ENCODE data around the gene ADAP1. TPM values are rescaled to one million over a fixed set of nuclear protein-coding genes. Genes with fewer than 3 reads are reported as not detected.
"Not testable (repeated sequence)": the region's sequence is repeated elsewhere in the genome, so short reads cannot be mapped to it uniquely, and the experiment has no call there.

The ADAP1 gene
- total RNA-seq, 1 experiment from 2014 or later = 3.1 TPM

GRCh38 chr7:925601-926000, 28.9 kb downstream of the ADAP1 start:
- Histone ChIP-seq H3K27me3 (ENCODE audit: control insufficient read depth, insufficient read depth, low read length) (no peaks in the 10 kb centered on the region), H3K4me1 (ENCODE audit: control insufficient read depth, insufficient read depth, low read length) (peaks cover 28% of the 10 kb centered on the region), H3K9me3 (ENCODE audit: control insufficient read depth, insufficient read depth, low read depth, low read length) (no peaks in the 10 kb centered on the region), H3K27ac (ENCODE audit: low read length) (no peak overlapping the region), H3K36me3 (ENCODE audit: control insufficient read depth, insufficient read depth, low read length) (no peaks in the 10 kb centered on the region), H3K4me3 (ENCODE audit: low read depth in 2 of 2, low read length in 2 of 2) (no peak overlapping the region)
- ATAC-seq = no peak
- in situ Hi-C loops (cut with HindIII; ENCODE audit: low pct_unique_long_range_greater_than_20kb, low sequenced_read_pairs) (no loop called here), intact Hi-C loops (cut with micrococcal nuclease; ENCODE audit: unreplicated experiment) (no loop called here)
- ChIA-PET CTCF (no interaction called here), POLR2A (no interaction called here)
- no peak for DNase-seq (ENCODE audit: low read depth, low spot score)
- TF ChIP-seq TCF7L2 (IDR thresholded peaks at IDR 0.05; ENCODE audit: low read depth, low read length) (no peak), POLR2AphosphoS5 (IDR thresholded peaks at IDR 0.05; ENCODE audit: low read depth, low read length) (no peak), SIN3A (IDR thresholded peaks at IDR 0.05; ENCODE audit: borderline replicate concordance, insufficient read depth, low read depth, low read length) (no peak), REST (IDR thresholded peaks at IDR 0.05; ENCODE audit: insufficient read depth in 1 of 2, low read depth in 2 of 2, low read length in 1 of 2) (no peak), CTCF (IDR thresholded peaks at IDR 0.05) (no peak)
- BruUV-seq (replicated peaks) = no TSS peak

- intact Hi-C loops (cut with micrococcal nuclease; ENCODE audit: unreplicated experiment) (no loop called here), in situ Hi-C loops (cut with HindIII; ENCODE audit: low pct_unique_long_range_greater_than_20kb, low sequenced_read_pairs) (no loop called here)
- Histone ChIP-seq H3K27ac (ENCODE audit: low read length) (peak overlapping the region; percentile 7; the same call in 1 of the 2 replicates), H3K9me3 (ENCODE audit: control insufficient read depth, insufficient read depth, low read depth, low read length) (no peaks in the 10 kb centered on the region), H3K4me3 (ENCODE audit: low read depth in 2 of 2, low read length in 2 of 2) (no peak overlapping the region), H3K4me1 (ENCODE audit: control insufficient read depth, insufficient read depth, low read length) (peaks cover 28% of the 10 kb centered on the region), H3K36me3 (ENCODE audit: control insufficient read depth, insufficient read depth, low read length) (no peaks in the 10 kb centered on the region), H3K27me3 (ENCODE audit: control insufficient read depth, insufficient read depth, low read length) (no peaks in the 10 kb centered on the region)
- no TSS peak for BruUV-seq (replicated peaks)
- TF ChIP-seq TCF7L2 (IDR thresholded peaks at IDR 0.05; ENCODE audit: low read depth, low read length) (no peak), REST (IDR thresholded peaks at IDR 0.05; ENCODE audit: insufficient read depth in 1 of 2, low read depth in 2 of 2, low read length in 1 of 2) (no peak), CTCF (IDR thresholded peaks at IDR 0.05) (no peak), SIN3A (IDR thresholded peaks at IDR 0.05; ENCODE audit: borderline replicate concordance, insufficient read depth, low read depth, low read length) (no peak), POLR2AphosphoS5 (IDR thresholded peaks at IDR 0.05; ENCODE audit: low read depth, low read length) (no peak)
- DNase-seq (ENCODE audit: low read depth, low spot score) = no peak
- POLR2A ChIA-PET = no interaction called here
- ATAC-seq = 0 out of 2 replicates have a peak, but pooled peaks have one; percentile 8
- CTCF ChIA-PET = no interaction called here
Measured at GRCh38 chr7:924541-925231, 29.8 kb downstream of the ADAP1 start.

- peaks cover 28% of the 10 kb centered on the region for H3K4me1 ChIP-seq (ENCODE audit: control insufficient read depth, insufficient read depth, low read length)
- H3K27ac ChIP-seq (ENCODE audit: low read length); intact Hi-C loops (cut with micrococcal nuclease; ENCODE audit: unreplicated experiment); H3K4me3 ChIP-seq (ENCODE audit: low read depth in 2 of 2, low read length in 2 of 2); H3K27me3 ChIP-seq (ENCODE audit: control insufficient read depth, insufficient read depth, low read length); ATAC-seq; H3K9me3 ChIP-seq (ENCODE audit: control insufficient read depth, insufficient read depth, low read depth, low read length); BruUV-seq (replicated peaks); DNase-seq (ENCODE audit: low read depth, low spot score); in situ Hi-C loops (cut with HindIII; ENCODE audit: low pct_unique_long_range_greater_than_20kb, low sequenced_read_pairs); H3K36me3 ChIP-seq (ENCODE audit: control insufficient read depth, insufficient read depth, low read length): not testable (repeated sequence)
- POLR2A ChIA-PET = interaction anchor here (0.6 kb wide), 1 partner anchor 214 kb away, joined by 4 read pairs; no protein-coding TSS in a partner anchor
- CTCF ChIA-PET = interaction anchor here (0.6 kb wide), 1 partner anchor 155 kb away, joined by 3 read pairs; no protein-coding TSS in a partner anchor
Measured at GRCh38 chr7:924042-924441, 30.4 kb downstream of the ADAP1 start.
